Activated CD4-positive, alpha-beta T cell treated with anti-CD3 and anti-CD28 coated beads, Interleukin-2, amount 50 U/mL, for 1 hour (primary cell): ENCODE data around the gene GARIN5A.
"Not testable (repeated sequence)": the region's sequence is repeated elsewhere in the genome, so short reads cannot be mapped to it uniquely, and the experiment has no call there.

Experiments
- DNase-seq: peaks from one replicate; pipeline ENCODE4 v3.0.0-alpha.2; 2020

The GARIN5A gene

GRCh38 chr19:50461066-50461875 lies 15.4 kb downstream of the GARIN5A start:
- DNase-seq = peak; percentile 53

GRCh38 chr19:50460161-50460765 lies 16.4 kb downstream of the GARIN5A start:
- no peak for DNase-seq

GRCh38 chr19:50459638-50460037 lies 17.0 kb downstream of the GARIN5A start:
- no peak for DNase-seq

GRCh38 chr19:50459067-50459456 lies 17.6 kb downstream of the GARIN5A start:
- DNase-seq = no peak

GRCh38 chr19:50458396-50459066 lies 18.1 kb downstream of the GARIN5A start:
- DNase-seq = no peak

GRCh38 chr19:50457300-50457699 lies 19.3 kb downstream of the GARIN5A start:
- DNase-seq = no peak

- DNase-seq = no peak
Observed at GRCh38 chr19:50455992-50456391, 20.7 kb downstream of the GARIN5A start.

- DNase-seq = no peak
Observed at GRCh38 chr19:50453243-50453642, 23.4 kb downstream of the GARIN5A start.

GRCh38 chr19:50451223-50451534 lies 25.5 kb downstream of the GARIN5A start:
- DNase-seq = no peak

GRCh38 chr19:50450369-50451222 lies 26.1 kb downstream of the GARIN5A start:
- DNase-seq = no peak

- no peak for DNase-seq
Observed at GRCh38 chr19:50449236-50449899, 27.3 kb downstream of the GARIN5A start.

GRCh38 chr19:50447750-50448149 lies 28.9 kb downstream of the GARIN5A start:
- no peak for DNase-seq

- no peak for DNase-seq
Observed at GRCh38 chr19:50447053-50447452, 29.6 kb downstream of the GARIN5A start.

GRCh38 chr19:50444059-50444458 lies 32.6 kb downstream of the GARIN5A start:
- DNase-seq = no peak

- not testable (repeated sequence) for DNase-seq
Observed at GRCh38 chr19:50439130-50439529, 37.5 kb downstream of the GARIN5A start.

- DNase-seq = no peak
Observed at GRCh38 chr19:50437862-50438449, 38.7 kb downstream of the GARIN5A start.

GRCh38 chr19:50435627-50436026 lies 41.0 kb downstream of the GARIN5A start:
- DNase-seq = no peak

GRCh38 chr19:50435221-50435620 lies 41.4 kb downstream of the GARIN5A start:
- no peak for DNase-seq

- no peak for DNase-seq
Observed at GRCh38 chr19:50434525-50434924, 42.1 kb downstream of the GARIN5A start.

- DNase-seq = no peak
Observed at GRCh38 chr19:50433201-50434180, 43.2 kb downstream of the GARIN5A start.
